HG03095 (cell line): ENCODE results near the gene TMEM87A.

ENCODE experiments used
- ATAC-seq: cut with Tn5 transposase; IDR thresholded peaks from one replicate; pipeline ENCODE4 v1.9.1; 2021; ENCODE audit warnings: moderate library complexity; ENCODE audit not compliant: unreplicated experiment

The TMEM87A gene

DNA sequence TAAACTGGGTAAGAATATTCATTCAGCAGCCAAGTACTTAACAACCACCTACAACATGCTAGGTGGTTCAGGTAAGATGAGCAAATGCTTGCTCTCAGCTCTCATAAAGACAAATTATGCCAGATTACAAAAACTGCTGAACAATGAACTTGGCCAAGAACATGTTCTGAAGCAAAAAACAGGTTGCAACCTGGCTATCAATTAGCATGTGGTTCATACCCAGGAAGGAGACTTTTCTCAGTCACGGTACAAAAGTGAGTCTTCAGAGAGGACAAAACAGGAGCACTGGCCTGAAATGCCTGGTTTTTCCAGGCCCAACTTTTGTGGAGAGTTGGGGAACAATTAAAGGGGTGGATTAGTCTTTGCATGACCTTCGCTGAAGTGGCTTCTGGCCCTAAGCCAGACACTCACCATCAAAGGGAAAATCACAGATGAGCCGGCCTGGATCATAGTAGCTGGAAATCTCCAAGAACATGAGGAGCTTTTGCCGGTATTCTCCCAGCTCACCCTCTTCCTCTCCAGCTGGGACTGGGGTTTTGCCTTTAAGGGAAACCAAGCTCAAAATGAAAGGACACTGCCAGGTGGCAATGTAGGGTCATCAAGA lies 109.2 kb downstream of the TMEM87A start:
- no peak for ATAC-seq

DNA sequence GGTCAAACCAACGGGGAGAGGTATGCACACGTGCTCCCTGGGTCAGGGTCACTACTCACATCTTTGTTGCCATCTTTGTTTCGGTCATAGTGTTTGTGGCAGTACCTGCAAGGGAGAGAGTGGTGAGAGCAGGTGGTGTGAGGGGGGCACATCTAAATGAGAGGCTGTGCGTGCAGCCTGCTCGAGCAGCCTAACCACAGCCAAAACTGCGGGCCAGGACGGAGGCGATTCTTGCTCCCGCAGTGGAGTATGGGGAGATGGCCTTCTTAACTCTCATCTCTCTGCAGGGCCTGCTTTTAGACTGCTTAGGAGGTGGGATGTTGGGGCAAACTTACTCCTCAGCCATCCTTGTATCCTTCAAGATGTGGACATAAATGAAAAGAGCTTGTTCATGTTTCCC lies 109.9 kb downstream of the TMEM87A start:
- no peak for ATAC-seq
